Measurements from ENCODE around the gene PTPRN. TPM values are rescaled to one million over a fixed set of nuclear protein-coding genes. Genes with fewer than 3 reads are reported as not detected.

PTPRN gene
- total and polyA plus RNA-seq, 2 of the 8 experiments (the other 6 are each of a cell fraction or from before 2014, with no cell fraction given), result 5.4 to 8.2 TPM

DNA sequence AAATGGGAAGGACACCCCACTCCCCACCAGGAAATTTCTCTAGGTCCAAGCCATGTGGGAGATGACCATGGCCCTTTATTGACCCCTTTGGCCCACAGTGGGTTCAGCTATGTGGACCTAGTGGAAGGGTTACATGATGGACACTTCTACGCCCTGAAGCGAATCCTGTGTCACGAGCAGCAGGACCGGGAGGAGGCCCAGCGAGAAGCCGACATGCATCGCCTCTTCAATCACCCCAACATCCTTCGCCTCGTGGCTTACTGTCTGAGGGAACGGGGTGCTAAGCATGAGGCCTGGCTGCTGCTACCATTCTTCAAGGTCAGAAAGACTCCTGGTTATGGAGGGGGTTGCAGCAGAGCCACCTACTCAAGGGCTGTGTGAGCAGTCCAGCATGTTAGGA is 62.6 kb downstream of the PTPRN start:
- Histone ChIP-seq H3K9me3 (ENCODE audit: insufficient read depth in 2 of 2, low read depth in 1 of 2, low read length in 1 of 2) (no peaks in the 10 kb centered on the region), H2BK5ac (ENCODE audit: low read depth, low read length) (no peak overlapping the region), H2BK120ac (replicated peaks; ENCODE audit: low read depth, low read length) (no peak overlapping the region), H3K4me3 (ENCODE audit: extremely low read depth in 1 of 4, insufficient read depth in 2 of 4, low read depth in 3 of 4, low read length in 4 of 4) (peak overlapping the region in 2 of 4 experiments; percentile 74 to 81; a peak in 2 of 8 replicates), H3K79me1 (ENCODE audit: low read depth, low read length) (0 out of 2 replicates have a peak, but pooled peaks cover 5% of the 10 kb centered on the region), H3K4me1 (replicated peaks in 1 of 4; ENCODE audit: control insufficient read depth in 3 of 4, insufficient read depth in 4 of 4, low read length in 3 of 4) (peaks cover 0 to 5% (median 3%) of the 10 kb centered on the region in 4 experiments; a peak in 3 of 7 replicates), H2BK20ac (ENCODE audit: low read length) (no peak overlapping the region), H3K27ac (ENCODE audit: low read depth, low read length) (no peak overlapping the region), H2AFZ (ENCODE audit: low read length) (no peak overlapping the region), H2BK12ac (ENCODE audit: low read depth, low read length) (no peak overlapping the region; the same call in 1 of the 2 replicates), H3K23me2 (ENCODE audit: low read depth, low read length) (peaks cover 8% of the 10 kb centered on the region), H4K20me1 (replicated peaks in 1 of 2; ENCODE audit: control insufficient read depth in 1 of 2, insufficient read depth in 2 of 2, low read length in 2 of 2) (no peaks in the 10 kb centered on the region), H3K14ac (ENCODE audit: insufficient read length) (no peak overlapping the region), H3K79me2 (ENCODE audit: control insufficient read depth in 1 of 2, insufficient read depth in 2 of 2, low read length in 2 of 2) (peaks cover 0 to 5% of the 10 kb centered on the region in 2 experiments; a peak in 1 of 4 replicates), H2BK15ac (ENCODE audit: low read length) (no peak overlapping the region), H4K5ac (ENCODE audit: insufficient read length, low read depth, low read length) (no peak overlapping the region), H3K18ac (ENCODE audit: extremely low read depth, low read length) (no peak overlapping the region), H3K36me3 (ENCODE audit: control insufficient read depth in 2 of 4, insufficient read depth in 4 of 4, low read length in 3 of 4) (peaks cover 0 to 9% (median 5%) of the 10 kb centered on the region in 4 experiments; a peak in 5 of 8 replicates), H3K9ac (replicated peaks in 1 of 4; ENCODE audit: extremely low read depth in 1 of 4, low read depth in 3 of 4, low read length in 3 of 4) (no peak overlapping the region), H3K23ac (ENCODE audit: insufficient read length) (no peak overlapping the region), H3K4ac (replicated peaks; ENCODE audit: insufficient read length, low read depth, low read length) (no peak overlapping the region), H4K8ac (ENCODE audit: extremely low read depth, insufficient read depth, low read length) (no peak overlapping the region), H2AK5ac (ENCODE audit: low read depth, low read length) (peak overlapping the region; percentile 28; the same call in 1 of the 2 replicates), H3K56ac (replicated peaks; ENCODE audit: insufficient read length, low read depth, low read length) (no peak overlapping the region), H3K27me3 (replicated peaks in 1 of 4; ENCODE audit: control insufficient read depth in 3 of 4, extremely low read depth in 1 of 4, insufficient read depth in 3 of 4, low read length in 3 of 4) (0 out of 7 replicates have a peak, but pooled peaks cover 0 to under 1% (median 0%) of the 10 kb centered on the region in 4 experiments), H3K4me2 (ENCODE audit: insufficient read depth in 1 of 2, low read depth in 2 of 2, low read length in 2 of 2) (peak overlapping the region in 1 of 2 experiments; percentile 98; a peak in 1 of 4 replicates), H4K91ac (replicated peaks; ENCODE audit: insufficient read length, low read length) (no peak overlapping the region)
- ChIA-PET CTCF (ENCODE audit: partially characterized antibody) (interaction anchor here (1.4 to 2.5 kb wide), 5 partner anchors 28 to 107 kb away, joined by 3 to 24 read pairs (median 7); partner anchors contain the start of gene DNAJB2), POLR2A (ENCODE audit: partially characterized antibody) (interaction anchor here (1.0 to 14.9 kb wide), 10 partner anchors 8 to 141 kb away, joined by 3 to 190 read pairs (median 5); partner anchors contain the start of genes ABCB6, ANKZF1, ATG9A and DNPEP)
- DNase-seq (ENCODE audit: low read depth in 1 of 2, low spot score in 2 of 2) (no peak), FAIRE-seq (no peak)
- WGBS, 2 experiments (ENCODE audit: extremely low coverage in 1 of 2, insufficient coverage in 1 of 2, insufficient read length in 1 of 2, insufficient replicate concordance in 2 of 2, low coverage in 1 of 2, low lambda C conversion rate in 2 of 2, missing lambda C conversion rate in 1 of 2), result 93% methylated on average over 10 of the region's 10 CpGs; no CpG with 5 or more reads in 1 of the 2 experiments
- TF ChIP-seq GTF2F1 (IDR thresholded peaks at IDR 0.05; ENCODE audit: borderline replicate concordance, low read depth, low read length) (no peak), POU5F1 (IDR thresholded peaks at IDR 0.05; ENCODE audit: low read depth, low read length) (no peak), NANOG (IDR thresholded peaks at IDR 0.05; ENCODE audit: insufficient read depth, low read depth, low read length, poor library complexity, severe bottlenecking) (no peak), TAF7 (optimal IDR thresholded peaks at IDR 0.05; ENCODE audit: borderline replicate concordance, low read depth, low read length) (no peak), TEAD4 (IDR thresholded peaks at IDR 0.05; ENCODE audit: low read depth, low read length) (no peak)
